SKM-1 treated with dmso at 0.1 percent for 144 hours (cell line): ENCODE measurements around the gene CERK.
A peak's percentile ranks its signal among the peaks of the same experiment; 100 is the strongest.

Source experiments
- DNase-seq: peaks from one replicate; lab custom pipeline; 2025; ENCODE audit not compliant: unreplicated experiment; lab: John Stamatoyannopoulos, UW

Gene CERK

GRCh38 chr22:46703996-46704370, 34.1 kb downstream of the CERK start:
- DNase-seq: no peak

GRCh38 chr22:46703171-46703995, 34.7 kb downstream of the CERK start:
- DNase-seq: no peak

GRCh38 chr22:46701262-46701661, 36.8 kb downstream of the CERK start:
- no peak for DNase-seq

- no peak for DNase-seq
Measured at GRCh38 chr22:46699091-46699490, 39.0 kb downstream of the CERK start.

GRCh38 chr22:46697811-46698515, 40.1 kb downstream of the CERK start:
- DNase-seq: no peak

- DNase-seq: no peak
Measured at GRCh38 chr22:46696614-46697013, 41.4 kb downstream of the CERK start.

- no peak for DNase-seq
Measured at GRCh38 chr22:46696229-46696518, 41.9 kb downstream of the CERK start.

GRCh38 chr22:46695346-46696228, 42.5 kb downstream of the CERK start:
- no peak for DNase-seq

GRCh38 chr22:46694416-46695170, 43.5 kb downstream of the CERK start:
- DNase-seq: no peak

- no peak for DNase-seq
Measured at GRCh38 chr22:46693634-46694415, 44.2 kb downstream of the CERK start.

- DNase-seq: no peak
Measured at GRCh38 chr22:46691571-46691970, 46.5 kb downstream of the CERK start.

GRCh38 chr22:46690146-46690545, 47.9 kb downstream of the CERK start:
- DNase-seq: no peak

- DNase-seq: no peak
Measured at GRCh38 chr22:46688949-46689348, 49.1 kb downstream of the CERK start.

GRCh38 chr22:46687460-46687859, 50.6 kb downstream of the CERK start:
- no peak for DNase-seq

- no peak for DNase-seq
Measured at GRCh38 chr22:46687048-46687444, 51.0 kb downstream of the CERK start.

GRCh38 chr22:46686221-46687047, 51.6 kb downstream of the CERK start:
- peak; percentile 61 for DNase-seq

GRCh38 chr22:46684706-46685105, 53.3 kb downstream of the CERK start:
- peak; percentile 34 for DNase-seq

- no peak for DNase-seq
Measured at GRCh38 chr22:46682011-46682731, 55.9 kb downstream of the CERK start.

- DNase-seq: peak; percentile 6
Measured at GRCh38 chr22:46681010-46681409, 57.0 kb downstream of the CERK start.
